HEK293 (cell line): ENCODE measurements around the gene TUNAR.

Experiments
- ZNF169 ChIP-seq: fragments of 450-650 bp; formaldehyde crosslinking; IDR thresholded peaks from 2 replicates; pipeline ENCODE4 v1.5.1; 2016; ENCODE audit warnings: missing biosample characterization, missing genetic modification characterization
- ZNF513 ChIP-seq: fragments of 450-650 bp; IDR thresholded peaks from 2 replicates; pipeline ENCODE4 v1.5.1; 2018; ENCODE audit warnings: missing biosample characterization, missing genetic modification characterization

GRCh38 chr14:95872777-95873176 is 3.9 kb upstream of the TUNAR start:
- TF ChIP-seq ZNF169 (tag by site-specific recombination) (no peak), ZNF513 (tag by site-specific recombination) (no peak)
